Measurements from ENCODE around the gene UCN3.

Gene UCN3

DNA sequence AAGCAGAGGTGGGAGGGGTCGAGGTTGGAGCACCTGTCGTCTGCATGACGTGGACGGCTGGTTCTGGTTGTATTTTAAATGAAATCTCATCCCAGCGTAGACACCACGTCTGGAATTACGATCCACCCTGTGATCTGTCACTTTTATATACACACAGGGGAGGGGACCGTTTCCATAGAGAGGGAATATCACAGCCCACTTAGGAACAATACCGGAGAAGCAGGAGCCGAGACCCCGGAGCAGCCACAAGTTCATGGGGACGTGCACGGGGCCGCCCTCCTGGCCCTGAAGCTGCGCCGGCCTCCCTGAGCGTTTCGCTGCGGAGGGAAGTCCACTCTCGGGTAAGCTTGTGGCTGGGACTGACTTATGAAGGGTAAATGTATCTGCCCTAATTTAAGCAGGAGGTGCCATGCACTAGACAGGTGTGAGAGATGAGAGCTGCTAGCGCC is at the start of gene UCN3:
Gene UCN3 (plus strand): TSS at position 77 of the 449 bp plus-strand sequence. CDS start 8,755 bp downstream, outside the sequence.
- DNase-seq = no peak
- no peak within 1 kb of the TSS for H3K4me3 ChIP-seq (ENCODE audit: low read depth, low read length)
- H3K27ac ChIP-seq = no peak within 1 kb of the TSS
- TF ChIP-seq CTCF (IDR thresholded peaks at IDR 0.05; ENCODE audit: low read depth, low read length, missing control alignments) = no peak
- in situ Hi-C loops (cut with HindIII; ENCODE audit: low pct_ligation_motif_present, low sequenced_read_pairs) = no loop called here
- H3K27me3 ChIP-seq (replicated peaks) = no peaks in the 10 kb centered on the region
- H3K36me3 ChIP-seq (replicated peaks) = no peaks in the 10 kb centered on the region

DNA sequence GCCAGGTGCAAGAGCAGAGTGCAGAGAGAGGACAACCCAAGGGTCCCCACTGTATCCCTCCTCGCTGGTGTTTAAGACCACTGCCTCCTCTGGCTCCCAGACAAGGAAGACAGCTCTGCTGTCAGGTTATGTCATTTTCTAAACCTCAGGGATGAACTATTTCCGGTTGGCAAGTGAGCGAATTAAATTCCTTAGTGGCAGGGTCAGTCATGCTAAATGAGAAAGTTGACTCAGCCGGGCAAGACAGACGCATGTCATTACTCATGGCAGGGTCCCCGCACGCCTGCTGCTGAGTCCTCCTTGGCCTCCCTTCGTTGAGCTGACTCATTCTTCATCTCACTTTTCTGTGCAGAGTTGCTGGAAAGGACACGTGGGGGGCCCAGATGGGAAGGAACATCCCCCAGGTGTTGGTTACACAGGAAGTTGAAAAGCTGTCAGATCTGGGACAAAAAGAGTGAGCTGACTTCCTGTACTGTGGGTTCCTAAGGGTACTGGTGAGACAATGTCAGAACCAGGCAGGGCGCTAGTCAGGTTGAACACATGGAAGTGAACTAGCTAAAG is 47.1 kb upstream of the UCN3 start:
- Histone ChIP-seq H3K4me3 (ENCODE audit: low read depth, low read length) (no peak overlapping the region), H3K27me3 (replicated peaks) (no peaks in the 10 kb centered on the region), H3K36me3 (replicated peaks) (no peaks in the 10 kb centered on the region), H3K27ac (peak overlapping the region; percentile 7)
- no peak for TF ChIP-seq CTCF (IDR thresholded peaks at IDR 0.05; ENCODE audit: low read depth, low read length, missing control alignments)
- DNase-seq = peak; percentile 92
- in situ Hi-C loops (cut with HindIII; ENCODE audit: low pct_ligation_motif_present, low sequenced_read_pairs) = no loop called here

- Histone ChIP-seq H3K27ac (no peak overlapping the region), H3K4me3 (ENCODE audit: low read depth, low read length) (no peak overlapping the region), H3K36me3 (replicated peaks) (no peaks in the 10 kb centered on the region), H3K27me3 (replicated peaks) (no peaks in the 10 kb centered on the region)
- in situ Hi-C loops (cut with HindIII; ENCODE audit: low pct_ligation_motif_present, low sequenced_read_pairs) = no loop called here
- DNase-seq = no peak
- TF ChIP-seq CTCF (IDR thresholded peaks at IDR 0.05; ENCODE audit: low read depth, low read length, missing control alignments) = no peak
Observed at GRCh38 chr10:5318148-5318547, 46.6 kb upstream of the UCN3 start.

DNA sequence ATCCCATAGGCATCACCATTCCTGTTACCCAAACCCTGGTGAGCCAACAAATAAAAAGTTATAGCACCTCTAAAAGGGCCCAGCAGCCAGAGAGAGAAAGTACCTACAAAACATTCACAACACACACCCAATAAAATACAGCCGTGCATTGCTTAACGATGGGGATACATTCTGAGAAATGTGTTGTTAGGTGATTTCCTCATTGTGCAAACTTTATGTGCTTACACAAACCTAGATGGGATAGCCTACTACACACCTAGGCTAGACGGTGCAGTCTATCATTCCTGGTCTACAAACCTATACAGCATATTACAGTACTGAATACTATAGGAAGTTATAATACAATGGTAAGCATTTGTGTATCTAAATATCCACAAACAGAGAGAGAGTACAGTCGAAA is 44.9 kb upstream of the UCN3 start:
- H3K4me3 ChIP-seq (ENCODE audit: low read depth, low read length) = no peak overlapping the region
- TF ChIP-seq CTCF (IDR thresholded peaks at IDR 0.05; ENCODE audit: low read depth, low read length, missing control alignments) = no peak

GRCh38 chr10:5321273-5321672 is 43.5 kb upstream of the UCN3 start:
- no peaks in the 10 kb centered on the region for H3K27me3 ChIP-seq (replicated peaks)
- no peak for TF ChIP-seq CTCF (IDR thresholded peaks at IDR 0.05; ENCODE audit: low read depth, low read length, missing control alignments)
- DNase-seq = no peak
- no peak overlapping the region for H3K4me3 ChIP-seq (ENCODE audit: low read depth, low read length)
- in situ Hi-C loops (cut with HindIII; ENCODE audit: low pct_ligation_motif_present, low sequenced_read_pairs) = no loop called here
- no peak overlapping the region for H3K27ac ChIP-seq
- H3K36me3 ChIP-seq (replicated peaks) = no peaks in the 10 kb centered on the region

More for the DNA sequence above, 44.9 kb upstream of the UCN3 start:
- in situ Hi-C loops (cut with HindIII; ENCODE audit: low pct_ligation_motif_present, low sequenced_read_pairs) = no loop called here
- DNase-seq = no peak
- Histone ChIP-seq H3K36me3 (replicated peaks) (no peaks in the 10 kb centered on the region), H3K27me3 (replicated peaks) (no peaks in the 10 kb centered on the region), H3K27ac (no peak overlapping the region)

- H3K4me3 ChIP-seq (ENCODE audit: low read depth, low read length) = no peak overlapping the region
- in situ Hi-C loops (cut with HindIII; ENCODE audit: low pct_ligation_motif_present, low sequenced_read_pairs) = no loop called here
- no peak for DNase-seq
- TF ChIP-seq CTCF (IDR thresholded peaks at IDR 0.05; ENCODE audit: low read depth, low read length, missing control alignments) = no peak
- no peak overlapping the region for H3K27ac ChIP-seq
- H3K27me3 ChIP-seq (replicated peaks) = no peaks in the 10 kb centered on the region
- H3K36me3 ChIP-seq (replicated peaks) = no peaks in the 10 kb centered on the region
Observed at GRCh38 chr10:5323446-5323845, 41.3 kb upstream of the UCN3 start.
